A172 (cell line): ENCODE data around the gene ABLIM3. TPM values are rescaled to one million over a fixed set of nuclear protein-coding genes. Genes with fewer than 3 reads are reported as not detected.

Source experiments
- DNase-seq: peaks from one replicate; pipeline ENCODE4 v3.0.0-alpha.2; 2015; ENCODE audit warnings: low spot score
- total RNA-seq: library from RNA; depleted of rRNA; stranded (reverse); fragments of >200 nt; shearing (Covaris generic); gene quantifications from 2 replicates; pipeline ENCODE4 v1.2.3, GENCODE V29; 2014

Gene ABLIM3
- total RNA-seq, 1 experiment from 2014 or later = 15.9 TPM

- DNase-seq = peak; percentile 89
Measured at GRCh38 chr5:149187617-149188016, 46.3 kb downstream of the ABLIM3 start.

DNA sequence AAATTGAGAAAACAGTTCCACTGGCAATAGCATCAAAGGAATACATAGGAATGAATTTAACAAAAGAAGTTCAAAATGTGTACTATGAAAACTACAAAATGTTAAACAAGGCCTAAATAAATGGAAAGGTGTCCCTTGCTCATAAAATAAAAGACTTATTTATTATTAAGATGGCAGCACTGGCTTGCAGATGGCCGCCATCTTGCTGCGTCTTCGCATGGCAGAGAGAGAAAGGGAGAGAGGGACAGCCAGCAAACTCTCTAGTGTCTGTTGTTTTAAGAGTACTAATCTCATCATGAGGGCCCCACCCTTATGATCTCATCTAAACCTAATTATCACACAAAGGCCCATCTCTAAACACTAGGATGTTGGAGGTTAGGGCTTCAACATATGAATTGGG, 47.1 kb downstream of the ABLIM3 start:
- no peak for DNase-seq

DNA sequence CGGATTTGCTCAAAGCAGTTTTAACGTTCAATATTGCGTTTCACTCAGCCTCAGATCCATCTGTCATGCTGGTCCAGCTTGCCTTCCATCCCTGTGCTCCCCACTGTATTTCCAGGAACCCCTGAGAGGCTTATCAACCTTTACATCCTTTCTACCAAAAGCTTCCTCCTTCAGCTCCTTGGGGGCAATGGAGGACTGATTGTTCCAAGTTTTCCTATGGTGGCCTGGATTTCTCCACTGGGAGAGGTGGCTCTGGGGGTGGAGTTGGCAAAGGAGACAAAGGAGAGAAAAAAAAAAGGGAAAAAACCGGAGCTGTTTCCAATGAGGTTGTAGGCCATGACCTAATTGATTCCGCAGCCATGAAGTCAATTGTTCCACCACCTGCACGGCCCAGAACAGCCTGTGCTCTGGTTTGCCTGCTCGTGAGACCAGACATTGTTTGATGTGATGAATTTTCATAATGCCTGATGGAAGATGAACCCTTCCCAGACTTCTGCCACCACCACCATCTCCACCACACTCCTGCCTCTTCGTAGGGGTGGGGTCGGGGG, 54.1 kb downstream of the ABLIM3 start:
- DNase-seq = no peak

DNA sequence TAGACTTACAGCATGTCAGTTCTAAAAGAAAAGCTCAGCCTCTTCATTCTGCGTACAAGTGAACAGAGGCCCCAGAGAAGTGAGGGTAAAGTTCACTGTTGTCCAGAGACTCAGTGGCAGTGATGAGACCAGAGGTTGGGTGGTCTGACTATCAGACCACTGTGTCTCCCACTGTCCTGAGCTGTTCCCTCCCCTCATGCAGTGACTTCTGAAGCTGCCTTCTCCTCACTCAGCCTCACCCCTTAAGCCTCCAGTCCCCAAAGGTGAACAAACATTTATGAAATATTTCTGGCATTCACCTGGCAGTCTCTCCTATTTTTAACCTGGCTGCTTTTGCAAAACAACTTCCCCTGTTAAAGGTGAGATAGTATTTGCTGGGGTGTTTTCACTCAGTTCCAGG, 54.7 kb downstream of the ABLIM3 start:
- DNase-seq = no peak

GRCh38 chr5:149198148-149198547, 56.9 kb downstream of the ABLIM3 start:
- DNase-seq = no peak

- DNase-seq = no peak
Measured at GRCh38 chr5:149200355-149200754, 59.1 kb downstream of the ABLIM3 start.

DNA sequence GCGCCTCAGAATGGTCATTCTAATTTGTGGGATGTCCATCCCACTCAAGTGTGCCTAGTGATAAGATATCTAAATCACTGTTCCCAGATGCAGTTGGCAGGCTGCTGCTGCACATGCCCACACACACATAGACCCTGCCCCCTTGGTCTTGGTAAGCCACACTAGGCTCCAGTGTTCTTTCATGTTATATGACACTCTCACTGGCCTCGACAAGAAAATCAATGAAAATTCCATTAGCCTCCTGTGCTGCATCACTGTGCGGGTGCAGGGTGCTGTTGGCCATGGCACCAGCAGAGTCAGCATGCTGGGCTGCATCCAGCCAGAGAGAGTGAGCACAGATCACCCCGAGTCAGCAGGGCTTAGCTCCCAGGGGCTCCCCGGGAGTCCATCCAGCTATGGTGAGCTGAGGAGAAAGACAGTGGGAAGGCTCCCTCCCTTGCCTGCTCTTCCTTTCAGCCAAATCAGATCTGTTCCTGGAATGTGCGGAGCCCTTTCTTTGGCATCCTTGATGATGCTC, 59.9 kb downstream of the ABLIM3 start:
- no peak for DNase-seq

- no peak for DNase-seq
Measured at GRCh38 chr5:149202910-149203451, 61.7 kb downstream of the ABLIM3 start.

DNA sequence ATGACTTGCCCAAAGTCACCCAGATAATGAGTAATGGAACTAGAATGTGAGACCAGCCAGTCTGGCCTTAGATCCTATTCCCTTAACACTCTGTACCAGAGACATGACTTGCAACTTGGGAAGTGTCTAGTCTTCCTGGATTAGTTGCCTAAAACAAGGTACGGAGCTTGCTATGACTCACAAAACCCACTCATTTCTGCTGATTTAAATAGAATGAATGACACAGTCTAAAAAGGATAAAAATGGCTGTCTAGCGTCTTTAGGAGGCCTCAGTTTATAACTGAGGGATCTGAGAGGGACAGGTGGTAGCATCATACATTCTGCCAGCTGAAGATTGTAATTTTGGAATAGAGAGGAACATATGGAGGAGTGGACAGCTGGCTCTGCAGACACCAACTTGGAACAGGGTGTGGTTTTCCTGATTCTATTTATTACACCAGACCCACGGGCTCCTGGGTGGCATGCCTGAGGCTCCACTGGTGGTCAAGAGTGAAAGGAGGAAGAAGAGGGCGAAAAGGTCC, 62.7 kb downstream of the ABLIM3 start:
- peak; percentile 78 for DNase-seq

DNA sequence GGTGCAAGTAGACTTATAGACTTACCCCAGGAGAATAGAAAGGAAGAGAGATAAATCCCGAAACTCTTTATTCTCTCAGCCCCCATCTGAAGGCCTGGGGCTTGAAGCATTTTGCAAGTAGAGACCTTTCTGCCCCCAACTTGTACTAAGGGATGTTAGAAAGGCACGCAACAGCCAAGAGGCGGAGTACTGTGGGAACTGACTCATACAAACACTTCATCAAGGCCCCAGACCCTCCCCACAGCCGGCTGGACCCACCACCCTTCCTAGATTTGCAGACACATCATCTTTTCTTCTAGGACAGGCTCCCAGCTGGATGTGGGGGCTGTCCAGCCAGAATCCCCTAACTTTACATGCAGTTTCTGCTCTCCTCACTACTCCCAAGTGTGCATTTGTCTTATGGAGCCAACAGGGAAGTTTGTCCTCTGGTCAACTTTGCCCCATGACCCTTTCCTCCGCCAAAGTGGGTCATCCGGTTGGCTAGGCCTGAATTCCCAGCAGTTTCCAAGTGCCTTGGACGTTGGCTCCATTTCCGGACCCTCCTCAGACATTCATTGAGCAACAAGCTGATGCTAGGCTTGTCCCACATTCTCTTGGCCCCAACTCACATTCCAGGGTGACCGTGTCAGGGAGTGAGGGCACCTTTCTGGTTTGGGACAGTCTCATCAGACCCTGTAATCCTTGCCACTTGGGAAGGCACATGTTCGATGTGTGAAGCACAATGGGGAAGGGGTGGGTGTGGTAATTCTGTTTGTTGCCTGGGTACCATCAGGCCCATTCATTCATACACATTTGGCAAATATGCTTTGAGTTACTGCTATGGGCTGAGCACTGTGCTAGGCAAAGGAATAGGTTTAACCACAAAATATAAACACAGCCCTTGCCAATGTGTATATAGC, 64.6 kb downstream of the ABLIM3 start:
- no peak for DNase-seq

- DNase-seq = no peak
Measured at GRCh38 chr5:149206524-149207141, 65.3 kb downstream of the ABLIM3 start.

- no peak for DNase-seq
Measured at GRCh38 chr5:149207831-149208230, 66.5 kb downstream of the ABLIM3 start.

- DNase-seq = peak; percentile 97
Measured at GRCh38 chr5:149210225-149210624, 68.9 kb downstream of the ABLIM3 start.

- DNase-seq = no peak
Measured at GRCh38 chr5:149210968-149211490, 69.7 kb downstream of the ABLIM3 start.

DNA sequence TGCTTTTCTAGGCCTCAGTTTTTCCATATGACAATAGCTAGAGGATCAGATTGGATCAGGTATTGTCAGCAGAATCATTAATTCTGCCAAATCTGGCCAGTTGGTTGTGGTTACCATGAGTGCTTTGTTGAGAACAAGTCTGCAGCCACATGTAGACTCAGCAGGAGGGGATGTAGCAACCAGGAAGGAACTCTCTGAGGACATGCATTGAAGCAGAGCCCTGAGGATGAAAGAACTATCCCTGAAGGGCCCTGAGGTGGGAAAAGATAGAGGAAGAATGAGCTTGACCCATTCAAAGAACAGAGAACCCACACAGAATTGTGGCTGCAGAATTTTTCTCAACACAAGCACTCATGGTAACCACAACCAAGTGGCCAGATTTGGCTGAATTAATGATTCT, 70.3 kb downstream of the ABLIM3 start:
- no peak for DNase-seq

- DNase-seq = peak; percentile 99
Measured at GRCh38 chr5:149212198-149212951, 71.1 kb downstream of the ABLIM3 start.

- no peak for DNase-seq
Measured at GRCh38 chr5:149213264-149213880, 72.1 kb downstream of the ABLIM3 start.

- DNase-seq = no peak
Measured at GRCh38 chr5:149215478-149216090, 74.3 kb downstream of the ABLIM3 start.

DNA sequence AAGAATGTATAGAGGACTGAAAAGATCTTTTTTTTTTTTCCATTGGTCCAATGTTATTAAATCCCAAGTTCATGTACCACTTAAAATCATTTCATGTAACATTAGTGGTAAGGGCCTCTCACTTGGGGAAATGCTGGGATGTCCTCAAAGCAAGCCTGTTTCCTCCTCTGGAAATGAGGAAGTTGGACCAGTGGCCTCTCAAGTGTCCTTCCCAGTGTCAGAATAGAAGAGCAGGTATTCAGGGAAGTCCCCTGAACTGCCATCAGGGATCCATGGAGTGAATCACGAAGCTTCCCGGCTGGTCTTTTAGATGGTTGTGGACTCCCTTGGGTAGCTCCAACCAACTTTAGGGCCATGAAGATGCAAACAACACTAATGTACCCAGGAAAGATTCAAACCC, 75.2 kb downstream of the ABLIM3 start:
- no peak for DNase-seq

- DNase-seq = no peak
Measured at GRCh38 chr5:149217096-149217802, 76.0 kb downstream of the ABLIM3 start.
